ENCODE results near the gene KLRD1. TPM values are rescaled to one million over a fixed set of nuclear protein-coding genes. Genes with fewer than 3 reads are reported as not detected.

KLRD1 gene, protein sequence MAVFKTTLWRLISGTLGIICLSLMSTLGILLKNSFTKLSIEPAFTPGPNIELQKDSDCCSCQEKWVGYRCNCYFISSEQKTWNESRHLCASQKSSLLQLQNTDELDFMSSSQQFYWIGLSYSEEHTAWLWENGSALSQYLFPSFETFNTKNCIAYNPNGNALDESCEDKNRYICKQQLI
- total RNA-seq: 0.26 and 0.53 TPM in 2 replicates

DNA sequence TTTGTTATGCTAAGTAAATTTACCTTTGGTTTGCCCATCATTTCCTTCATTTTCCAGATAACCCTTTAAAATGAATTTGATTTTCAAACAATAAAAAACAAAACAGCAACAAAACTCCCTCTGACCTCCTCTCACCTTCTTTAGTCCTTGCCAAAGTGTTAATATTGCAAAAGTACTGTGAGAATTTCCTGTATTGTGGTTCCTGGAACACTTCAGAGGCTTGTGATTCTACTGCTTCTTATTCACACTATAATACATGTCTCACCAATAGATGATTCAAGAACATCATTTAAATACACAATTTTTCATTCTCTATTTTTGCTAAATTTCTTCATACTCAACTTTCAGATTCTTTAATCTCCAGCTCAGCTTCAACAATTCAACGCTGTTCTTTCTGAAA lies at the start of gene KLRD1:
Gene KLRD1, plus strand, starts transcription at position 241 of the 400 bp plus-strand sequence. CDS start 208 bp downstream, outside the sequence.
- DNase-seq (ENCODE audit: low read depth) (no peak), FAIRE-seq (no peak)
- H3K27me3 ChIP-seq (ENCODE audit: control insufficient read depth, insufficient read depth, low read length): no peaks in the 10 kb centered on the region
- TF ChIP-seq, protein P1, sequence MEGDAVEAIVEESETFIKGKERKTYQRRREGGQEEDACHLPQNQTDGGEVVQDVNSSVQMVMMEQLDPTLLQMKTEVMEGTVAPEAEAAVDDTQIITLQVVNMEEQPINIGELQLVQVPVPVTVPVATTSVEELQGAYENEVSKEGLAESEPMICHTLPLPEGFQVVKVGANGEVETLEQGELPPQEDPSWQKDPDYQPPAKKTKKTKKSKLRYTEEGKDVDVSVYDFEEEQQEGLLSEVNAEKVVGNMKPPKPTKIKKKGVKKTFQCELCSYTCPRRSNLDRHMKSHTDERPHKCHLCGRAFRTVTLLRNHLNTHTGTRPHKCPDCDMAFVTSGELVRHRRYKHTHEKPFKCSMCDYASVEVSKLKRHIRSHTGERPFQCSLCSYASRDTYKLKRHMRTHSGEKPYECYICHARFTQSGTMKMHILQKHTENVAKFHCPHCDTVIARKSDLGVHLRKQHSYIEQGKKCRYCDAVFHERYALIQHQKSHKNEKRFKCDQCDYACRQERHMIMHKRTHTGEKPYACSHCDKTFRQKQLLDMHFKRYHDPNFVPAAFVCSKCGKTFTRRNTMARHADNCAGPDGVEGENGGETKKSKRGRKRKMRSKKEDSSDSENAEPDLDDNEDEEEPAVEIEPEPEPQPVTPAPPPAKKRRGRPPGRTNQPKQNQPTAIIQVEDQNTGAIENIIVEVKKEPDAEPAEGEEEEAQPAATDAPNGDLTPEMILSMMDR (IDR thresholded peaks at IDR 0.05; ENCODE audit: insufficient read depth, low read length, severe bottlenecking): no peak
- H3K4me3 ChIP-seq (ENCODE audit: low read depth, low read length): no peak within 1 kb of the TSS
- no peaks in the 10 kb centered on the region for H3K36me3 ChIP-seq (ENCODE audit: control insufficient read depth, insufficient read depth, low read length)

GRCh38 chr12:10260927-10261326 lies 46.7 kb upstream of the KLRD1 start:
- Histone ChIP-seq H3K36me3 (ENCODE audit: control insufficient read depth, insufficient read depth, low read length) (no peaks in the 10 kb centered on the region), H3K27me3 (ENCODE audit: control insufficient read depth, insufficient read depth, low read length) (no peaks in the 10 kb centered on the region), H3K4me3 (ENCODE audit: low read depth, low read length) (no peak overlapping the region)
- DNase-seq (ENCODE audit: low read depth) (no peak), FAIRE-seq (no peak)
- TF ChIP-seq, protein P1 (IDR thresholded peaks at IDR 0.05; ENCODE audit: insufficient read depth, low read length, severe bottlenecking): no peak

DNA sequence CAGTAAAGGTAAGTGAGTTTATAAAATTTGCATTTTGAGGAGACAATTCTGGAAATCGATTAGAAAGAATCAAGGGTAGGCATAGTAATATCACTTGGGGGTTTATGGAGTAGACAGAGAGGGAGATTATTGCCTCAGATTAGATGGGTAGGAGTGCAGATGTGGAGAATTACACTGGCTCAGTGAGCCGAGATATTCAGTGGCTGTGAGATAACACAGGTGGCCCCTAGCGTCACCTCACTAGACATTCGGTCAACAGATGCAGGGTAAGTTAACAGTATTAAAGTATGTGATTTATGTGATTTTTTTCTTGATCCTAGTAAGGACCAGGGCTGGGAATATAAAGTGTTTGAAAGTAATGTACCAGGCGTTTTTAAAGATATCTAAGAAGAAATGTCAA lies 39.6 kb upstream of the KLRD1 start:
- no peaks in the 10 kb centered on the region for H3K36me3 ChIP-seq (ENCODE audit: control insufficient read depth, insufficient read depth, low read length)
- H3K27me3 ChIP-seq (ENCODE audit: control insufficient read depth, insufficient read depth, low read length): no peaks in the 10 kb centered on the region
- FAIRE-seq (no peak), DNase-seq (ENCODE audit: low read depth) (no peak)
- TF ChIP-seq, protein P1 (IDR thresholded peaks at IDR 0.05; ENCODE audit: insufficient read depth, low read length, severe bottlenecking): no peak
- no peak overlapping the region for H3K4me3 ChIP-seq (ENCODE audit: low read depth, low read length)

GRCh38 chr12:10272467-10272866 lies 35.2 kb upstream of the KLRD1 start:
- TF ChIP-seq, protein P1 (IDR thresholded peaks at IDR 0.05; ENCODE audit: insufficient read depth, low read length, severe bottlenecking): no peak
- no peak for DNase-seq (ENCODE audit: low read depth)
- Histone ChIP-seq H3K27me3 (ENCODE audit: control insufficient read depth, insufficient read depth, low read length) (no peaks in the 10 kb centered on the region), H3K4me3 (ENCODE audit: low read depth, low read length) (no peak overlapping the region), H3K36me3 (ENCODE audit: control insufficient read depth, insufficient read depth, low read length) (no peaks in the 10 kb centered on the region)
- FAIRE-seq: no peak

DNA sequence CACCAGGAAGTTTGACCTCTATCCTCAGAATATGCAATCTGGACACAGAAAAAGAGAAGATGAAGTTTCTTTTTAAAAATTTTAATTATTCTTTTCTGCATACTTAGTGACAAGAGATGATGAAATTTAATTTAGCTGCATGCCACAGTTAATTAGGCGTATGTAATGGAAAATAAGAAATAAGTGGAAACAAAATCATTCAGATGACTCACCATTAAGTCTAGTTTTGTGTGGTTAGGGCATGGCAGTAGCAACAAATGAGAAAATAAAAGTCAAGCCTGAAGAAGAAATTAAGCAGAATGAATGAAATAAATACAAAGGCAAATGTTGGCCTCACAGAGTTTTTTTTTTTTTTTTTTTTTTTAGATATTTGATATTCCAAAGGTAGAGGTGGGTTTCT lies 30.9 kb upstream of the KLRD1 start:
- peaks cover 2% of the 10 kb centered on the region for H3K27me3 ChIP-seq (ENCODE audit: control insufficient read depth, insufficient read depth, low read length)
- no peak for FAIRE-seq
- no peak for DNase-seq (ENCODE audit: low read depth)
- no peaks in the 10 kb centered on the region for H3K36me3 ChIP-seq (ENCODE audit: control insufficient read depth, insufficient read depth, low read length)
- TF ChIP-seq, protein P1 (IDR thresholded peaks at IDR 0.05; ENCODE audit: insufficient read depth, low read length, severe bottlenecking): no peak
- H3K4me3 ChIP-seq (ENCODE audit: low read depth, low read length): no peak overlapping the region

DNA sequence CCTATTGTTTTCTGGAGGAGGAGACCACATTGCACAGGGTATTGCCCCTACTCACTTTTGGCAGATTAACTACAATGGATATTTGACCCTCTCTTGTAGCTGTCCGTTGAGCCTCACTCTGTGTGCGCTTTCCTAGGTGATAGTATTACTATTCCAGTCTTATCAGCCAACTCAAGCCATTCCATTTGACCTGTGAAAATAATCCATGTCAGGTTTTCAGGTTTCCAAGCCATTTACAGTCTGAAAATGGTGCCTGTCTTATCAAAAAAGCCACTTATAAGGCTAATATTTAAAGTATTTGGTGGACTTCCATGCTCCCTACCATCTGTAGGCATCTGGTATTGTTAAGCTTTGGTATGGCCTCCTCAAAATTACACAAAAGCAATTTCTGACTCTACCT lies 29.6 kb upstream of the KLRD1 start:
- FAIRE-seq: no peak
- DNase-seq (ENCODE audit: low read depth): no peak
- Histone ChIP-seq H3K27me3 (ENCODE audit: control insufficient read depth, insufficient read depth, low read length) (peaks cover 2% of the 10 kb centered on the region), H3K36me3 (ENCODE audit: control insufficient read depth, insufficient read depth, low read length) (no peaks in the 10 kb centered on the region), H3K4me3 (ENCODE audit: low read depth, low read length) (no peak overlapping the region)
- TF ChIP-seq, protein P1 (IDR thresholded peaks at IDR 0.05; ENCODE audit: insufficient read depth, low read length, severe bottlenecking): no peak
